K562 (cell line): ENCODE measurements around the gene CA6. TPM values are rescaled to one million over a fixed set of nuclear protein-coding genes. Genes with fewer than 3 reads are reported as not detected.

Experiments
- ATAC-seq: fragments of 200-7000 bp; cut with Tn5 transposase; 3 replicates; pipeline ENCODE4 v1.9.1; 2020; ENCODE audit warnings: moderate library complexity
- BruUV-seq: library from RNA; stranded (reverse); fragments of 400-500 nt; replicated peaks from 2 replicates; lab custom pipeline; 2021; lab: Mats Ljungman, UMichigan
- CTCF ChIA-PET: fragments of 300-600 bp; formaldehyde crosslinking; extraction: SDS; loops from one replicate; lab custom pipeline; 2021; ENCODE audit warnings: low intra/inter-chr PET ratio; lab: Yijun Ruan, JAX
- POLR2A ChIA-PET: fragments of 300-600, 350-650 bp; sonication (Branson Sonifier 250); formaldehyde crosslinking; extraction: SDS; loops from one replicate; lab custom pipeline; 2021; ENCODE audit warnings: antibody characterized with exemption, inconsistent platforms; lab: Yijun Ruan, JAX
- DNase-seq, 4 experiments: peaks; one replicate each; pipeline versions ENCODE4 v3.0.0 to v3.0.0-alpha.2; 2011 to 2018; ENCODE audit warnings: low spot score in 3 of 4, mixed read lengths in 3 of 4; ENCODE audit errors: extremely low read depth in 1 of 4
- FAIRE-seq: peaks from 2 replicates; lab custom pipeline; 2011; peaks lifted over from hg19 to GRCh38; lab: Jason Lieb, UNC
- H2AFZ ChIP-seq: 2 replicates; pipeline ENCODE4 v1.6.0; 2011; ENCODE audit warnings: low read depth, low read length, control low read depth, inconsistent platforms
- H3K27ac ChIP-seq: fragments of 200-600 bp; 3 replicates; pipeline ENCODE4 v1.8.0; 2011; ENCODE audit warnings: low read depth, mild to moderate bottlenecking, control low read depth, inconsistent platforms, low read length, moderate library complexity, mixed read lengths; ENCODE audit errors: extremely low read depth
- H3K27me3 ChIP-seq, 2 experiments: fragments of 300-600 bp in 1 of 2; 2 replicates in 1 of 2; 3 replicates in 1 of 2; pipeline versions ENCODE4 v1.6.0 to v1.8.0; 2011; ENCODE audit warnings: inconsistent platforms in 2 of 2, low read length in 2 of 2, mild to moderate bottlenecking in 1 of 2, mixed read lengths in 1 of 2, moderate library complexity in 1 of 2; ENCODE audit not compliant: control insufficient read depth in 2 of 2, insufficient read depth in 2 of 2
- H3K36me3 ChIP-seq: fragments of 300-600 bp; 3 replicates; pipeline ENCODE4 v1.8.0; 2011; ENCODE audit warnings: mild to moderate bottlenecking, low read length, inconsistent platforms; ENCODE audit not compliant: control insufficient read depth, insufficient read depth
- H3K4me1 ChIP-seq, 2 experiments: fragments of 200-600 bp in 1 of 2; replicated peaks in 1 of 2; 2 replicates in 1 of 2; 3 replicates in 1 of 2; pipeline versions ENCODE4 v1.5.1 to v1.8.0; 2011; ENCODE audit warnings: inconsistent platforms in 2 of 2, low read length in 2 of 2, mild to moderate bottlenecking in 1 of 2, mixed read lengths in 1 of 2, moderate library complexity in 1 of 2; ENCODE audit not compliant: control insufficient read depth in 2 of 2, insufficient read depth in 2 of 2
- H3K4me2 ChIP-seq: 2 replicates; pipeline ENCODE4 v1.6.1; 2011; ENCODE audit warnings: low read length, control low read depth, inconsistent platforms, mixed read lengths; ENCODE audit not compliant: insufficient read depth
- H3K4me3 ChIP-seq: fragments of 200-600 bp; sonication (generic), shearing (Covaris generic); 2 replicates; pipeline ENCODE4 v1.5.1; 2016; ENCODE audit warnings: control low read depth, inconsistent platforms
- H3K79me2 ChIP-seq: fragments of 200-600 bp; 3 replicates; pipeline ENCODE4 v1.8.0; 2011; ENCODE audit warnings: low read length, inconsistent platforms; ENCODE audit not compliant: control insufficient read depth, insufficient read depth
- H3K9ac ChIP-seq, 2 experiments: 2 replicates each; pipeline versions ENCODE4 v1.6.0 to v1.6.1; 2011; ENCODE audit warnings: low read depth in 2 of 2, low read length in 2 of 2, control low read depth in 1 of 2, inconsistent platforms in 1 of 2, mild to moderate bottlenecking in 1 of 2, mixed read lengths in 1 of 2; ENCODE audit not compliant: insufficient read depth in 1 of 2
- H3K9me1 ChIP-seq: one replicate; pipeline ENCODE4 v1.6.0; 2011; ENCODE audit warnings: inconsistent platforms, mild to moderate bottlenecking, low read length, moderate library complexity; ENCODE audit not compliant: control insufficient read depth, insufficient read depth
- H3K9me3 ChIP-seq: replicated peaks from 2 replicates; pipeline ENCODE4 v1.5.1; 2011; ENCODE audit warnings: low read depth, low read length, inconsistent platforms; ENCODE audit not compliant: control insufficient read depth, insufficient read depth
- H4K20me1 ChIP-seq: replicated peaks from 2 replicates; pipeline ENCODE4 v1.6.1; 2011; ENCODE audit warnings: low read length, inconsistent platforms, mixed read lengths; ENCODE audit not compliant: control insufficient read depth, insufficient read depth
- ATF3 ChIP-seq, 2 experiments: fragments of 450-650 bp in 1 of 2; sonication (generic) in 1 of 2; formaldehyde crosslinking in 1 of 2; IDR thresholded peaks in 1 of 2; conservative IDR thresholded peaks in 1 of 2; 2 replicates each; pipeline versions ENCODE4 v1.6.1 to v1.8.1; 2016 to 2023; ENCODE audit warnings: mild to moderate bottlenecking in 2 of 2, moderate library complexity in 2 of 2, inconsistent platforms in 1 of 2, missing genetic modification reagents in 1 of 2
- CEBPB ChIP-seq: fragments of 450-650 bp; IDR thresholded peaks from 2 replicates; pipeline ENCODE4 v1.6.1; 2016; ENCODE audit warnings: missing genetic modification characterization, missing compliant biosample characterization
- CEBPG ChIP-seq, 3 experiments: fragments of 200-800 bp in 1 of 3; sonication (Bioruptor generic) in 1 of 3; sonication (generic) in 1 of 3; formaldehyde crosslinking in 1 of 3; IDR thresholded peaks in 2 of 3; conservative IDR thresholded peaks in 1 of 3; 2 replicates each; pipeline versions ENCODE4 v1.6.1 to v1.8.0; 2016 to 2022; ENCODE audit warnings: missing compliant biosample characterization in 2 of 3, missing genetic modification characterization in 2 of 3, mild to moderate bottlenecking in 1 of 3, missing genetic modification reagents in 1 of 3
- TCF7L2 ChIP-seq: fragments of 150-350 bp; IDR thresholded peaks from 2 replicates; pipeline ENCODE4 v1.6.1; 2016; ENCODE audit warnings: low read depth, mild to moderate bottlenecking, low read length, moderate library complexity
- WGBS: fragments of 100-300 bp; shearing (Covaris generic); methylation state at CpG from one replicate; pipeline ENCODE4 v1.1.6; 2016; ENCODE audit warnings: low coverage, mixed read lengths; ENCODE audit not compliant: insufficient coverage; ENCODE audit errors: missing lambda C conversion rate; 5-methylcytosine and 5-hydroxymethylcytosine counted together
- in situ Hi-C: fragments of 300-500 bp; cut with MboI; formaldehyde crosslinking; loops from 4 replicates; pipeline ENCODE4 v1.15.0; 2018; ENCODE audit warnings: inconsistent platforms, mixed read lengths
- intact Hi-C: fragments of 100-400 bp; cut with micrococcal nuclease; formaldehyde crosslinking; loops from 2 replicates; pipeline ENCODE4 v1.14.2; 2022
- polyA plus RNA-seq, 8 experiments: library from polyadenylated mRNA; depleted of rRNA in 4 of 8; stranded (reverse) in 5 of 8; unstranded in 3 of 8; fragments of >200 nt; fragmentation: Nextera tagmentation in 2 of 8; fragmentation: Illumina TruSeq in 1 of 8; extraction: Ambion mirVana in 2 of 8; extraction: Trizol in 1 of 8; gene quantifications; 2 replicates each; pipeline versions ENCODE4 v1.2.1 to v1.2.3, GENCODE V29; 2011 to 2014; ENCODE audit warnings: inconsistent platforms in 1 of 8, missing spikeins in 1 of 8
- total RNA-seq, 7 experiments: library from RNA; depleted of rRNA in 6 of 7; stranded (reverse); fragments of >200 nt in 6 of 7; fragmentation: Illumina TruSeq in 2 of 7; extraction: Trizol in 2 of 7; gene quantifications; 2 replicates each; pipeline versions ENCODE4 v1.2.1 to v1.2.3, GENCODE V29; 2011 to 2021; ENCODE audit warnings: low replicate concordance in 1 of 7

CA6 gene
- total and polyA plus RNA-seq, 9 of the 15 experiments (the other 6 are each of a cell fraction or from before 2014, with no cell fraction given): not detected

GRCh38 chr1:8965121-8965820 is 19.6 kb downstream of the CA6 start:
- CTCF ChIA-PET: interaction anchor here (0.6 kb wide), 1 partner anchor 19 kb away, joined by 3 read pairs; no protein-coding TSS in a partner anchor

More at GRCh38 chr1:8965121-8965820, 19.6 kb downstream of the CA6 start:
- ATAC-seq (no peak), DNase-seq (no peak), FAIRE-seq (no peak)
- no peak for TF ChIP-seq TCF7L2
- TF ChIP-seq CEBPB: peak; percentile 46
- peak; percentile 52; the same call in 1 of the 2 replicates for TF ChIP-seq ATF3 (IDR thresholded peaks at IDR 0.05)
- no peak for TF ChIP-seq ATF3 (CRISPR knock-in tag; conservative IDR thresholded peaks at IDR 0.05)
- 0 out of 2 replicates have a peak, but pooled peaks have one; percentile 14 for TF ChIP-seq CEBPG (CRISPR knock-in tag; IDR thresholded peaks at IDR 0.05)
- TF ChIP-seq CEBPG (tag; conservative IDR thresholded peaks at IDR 0.05 in 1 of 2, IDR thresholded peaks at IDR 0.05 in 1 of 2): peak; percentile 59 to 81
- no peak overlapping the region for H3K4me3 ChIP-seq
- intact Hi-C loops: no loop called here
- no peak overlapping the region for H2AFZ ChIP-seq
- H3K36me3 ChIP-seq: no peaks in the 10 kb centered on the region
- H3K4me1 ChIP-seq: no peaks in the 10 kb centered on the region
- no peak overlapping the region for H3K27ac ChIP-seq
- H3K9me1 ChIP-seq: no peaks in the 10 kb centered on the region
- WGBS: 17% methylated on average over 16 of the region's 16 CpGs
- in situ Hi-C loops: no loop called here
- no peaks in the 10 kb centered on the region for H3K9me3 ChIP-seq
- POLR2A ChIA-PET: interaction anchor here (0.6 kb wide), 2 partner anchors 40 to 385 kb away, joined by 3 read pairs; no protein-coding TSS in a partner anchor
- no TSS peak for BruUV-seq
- peaks cover 33 to 62% of the 10 kb centered on the region in 2 experiments for H3K27me3 ChIP-seq
- no peaks in the 10 kb centered on the region for H3K79me2 ChIP-seq
- no peak overlapping the region for H3K9ac ChIP-seq
- H3K4me2 ChIP-seq: no peak overlapping the region
- no peaks in the 10 kb centered on the region for H4K20me1 ChIP-seq
